ENCODE data around the gene WHRN. TPM values are rescaled to one million over a fixed set of nuclear protein-coding genes. Genes with fewer than 3 reads are reported as not detected.

WHRN gene
- polyA plus RNA-seq, 1 donor (not counting 4 experiments of a cell fraction or from before 2014, with no cell fraction given), result 1.2 TPM

DNA sequence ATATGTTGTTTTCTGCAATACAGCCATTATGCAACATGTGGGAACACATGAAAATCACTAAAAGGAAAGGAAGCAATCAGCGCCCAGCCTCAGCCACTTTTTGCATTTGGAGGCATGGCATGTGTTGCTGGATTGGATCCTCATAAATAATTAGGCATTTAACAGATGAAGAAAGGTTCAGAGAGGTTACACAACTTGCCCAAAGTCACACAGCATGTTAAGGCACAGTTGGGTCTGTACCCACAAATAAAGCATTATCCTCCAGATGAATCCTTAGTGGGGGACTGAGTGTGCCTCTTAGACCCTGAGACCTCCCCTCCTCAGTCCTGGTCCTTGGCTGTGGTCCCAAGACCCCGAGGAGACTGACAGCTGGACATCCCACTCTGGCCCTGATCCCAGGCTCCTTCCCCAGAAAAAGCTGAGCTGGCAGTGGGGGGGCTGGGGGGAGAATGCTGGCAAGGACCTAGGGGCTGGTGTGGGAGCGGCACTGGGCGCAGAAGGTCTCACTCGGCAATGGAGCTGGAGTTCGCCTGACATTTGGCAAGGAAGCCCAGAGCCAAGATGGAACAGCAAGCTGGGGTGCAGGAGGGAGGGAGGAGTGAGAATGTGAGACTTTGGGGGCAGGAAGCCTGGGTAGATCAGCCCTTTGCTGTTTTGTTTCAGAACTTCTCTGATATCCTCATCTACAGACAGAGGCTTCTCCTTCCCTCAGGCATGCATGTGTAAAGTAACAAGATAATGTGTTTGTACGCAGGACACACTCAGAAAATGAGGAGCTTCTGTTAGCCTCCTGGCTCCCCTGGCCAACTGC is 110.5 kb downstream of the WHRN start:
- peaks cover 20% of the 10 kb centered on the region for H3K4me1 ChIP-seq (ENCODE audit: control insufficient read depth, extremely low read depth, insufficient read depth, low read length)
- FAIRE-seq, result no peak
- H3K9ac ChIP-seq (ENCODE audit: control insufficient read depth, extremely low read depth, insufficient read depth, low read length), result no peak overlapping the region
- H3K4me3 ChIP-seq (ENCODE audit: control insufficient read depth in 2 of 3, extremely low read depth in 1 of 3, insufficient read depth in 2 of 3, low read depth in 1 of 3, low read length in 3 of 3), result no peak overlapping the region
- H2AFZ ChIP-seq (ENCODE audit: control insufficient read depth, low read length), result no peak overlapping the region
- TF ChIP-seq, protein P1, sequence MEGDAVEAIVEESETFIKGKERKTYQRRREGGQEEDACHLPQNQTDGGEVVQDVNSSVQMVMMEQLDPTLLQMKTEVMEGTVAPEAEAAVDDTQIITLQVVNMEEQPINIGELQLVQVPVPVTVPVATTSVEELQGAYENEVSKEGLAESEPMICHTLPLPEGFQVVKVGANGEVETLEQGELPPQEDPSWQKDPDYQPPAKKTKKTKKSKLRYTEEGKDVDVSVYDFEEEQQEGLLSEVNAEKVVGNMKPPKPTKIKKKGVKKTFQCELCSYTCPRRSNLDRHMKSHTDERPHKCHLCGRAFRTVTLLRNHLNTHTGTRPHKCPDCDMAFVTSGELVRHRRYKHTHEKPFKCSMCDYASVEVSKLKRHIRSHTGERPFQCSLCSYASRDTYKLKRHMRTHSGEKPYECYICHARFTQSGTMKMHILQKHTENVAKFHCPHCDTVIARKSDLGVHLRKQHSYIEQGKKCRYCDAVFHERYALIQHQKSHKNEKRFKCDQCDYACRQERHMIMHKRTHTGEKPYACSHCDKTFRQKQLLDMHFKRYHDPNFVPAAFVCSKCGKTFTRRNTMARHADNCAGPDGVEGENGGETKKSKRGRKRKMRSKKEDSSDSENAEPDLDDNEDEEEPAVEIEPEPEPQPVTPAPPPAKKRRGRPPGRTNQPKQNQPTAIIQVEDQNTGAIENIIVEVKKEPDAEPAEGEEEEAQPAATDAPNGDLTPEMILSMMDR (optimal IDR thresholded peaks at IDR 0.05 in 1 of 3, IDR thresholded peaks at IDR 0.05 in 1 of 3, conservative IDR thresholded peaks at IDR 0.05 in 1 of 3; ENCODE audit: extremely low read depth in 1 of 3, insufficient read depth in 2 of 3, low read length in 3 of 3), result no peak
- TF ChIP-seq EZH2 (IDR thresholded peaks at IDR 0.05; ENCODE audit: low read length), result no peak
- H3K9me1 ChIP-seq (ENCODE audit: control insufficient read depth, extremely low read depth, insufficient read depth, low read length), result peaks cover 3% of the 10 kb centered on the region
- DNase-seq (ENCODE audit: low read depth, low spot score), result no peak
- no peaks in the 10 kb centered on the region for H3K79me2 ChIP-seq (ENCODE audit: control insufficient read depth, insufficient read depth, low read length)
- dilution Hi-C loops (cut with MboI; ENCODE audit: extremely low pct_ligation_motif_present, low sequenced_read_pairs), result no loop called here
- no peak overlapping the region for H3K27ac ChIP-seq (ENCODE audit: control insufficient read depth, insufficient read depth, low read length)
- no peaks in the 10 kb centered on the region for H3K27me3 ChIP-seq (ENCODE audit: control insufficient read depth, extremely low read depth, insufficient read depth, low read length)
- H3K9me3 ChIP-seq (ENCODE audit: control insufficient read depth, low read depth, low read length), result no peaks in the 10 kb centered on the region
- H4K20me1 ChIP-seq (ENCODE audit: control insufficient read depth, extremely low read depth, insufficient read depth, low read length), result no peaks in the 10 kb centered on the region
- no peak overlapping the region for H3K4me2 ChIP-seq (ENCODE audit: control insufficient read depth, extremely low read depth, insufficient read depth, low read depth, low read length)
- no peaks in the 10 kb centered on the region for H3K36me3 ChIP-seq (ENCODE audit: control insufficient read depth in 2 of 2, extremely low read depth in 1 of 2, insufficient read depth in 2 of 2, low read length in 2 of 2)

- DNase-seq (ENCODE audit: low read depth, low spot score) (no peak), FAIRE-seq (no peak)
- dilution Hi-C loops (cut with MboI; ENCODE audit: extremely low pct_ligation_motif_present, low sequenced_read_pairs), result no loop called here
- H4K20me1 ChIP-seq (ENCODE audit: control insufficient read depth, extremely low read depth, insufficient read depth, low read length), result no peaks in the 10 kb centered on the region
- no peaks in the 10 kb centered on the region for H3K79me2 ChIP-seq (ENCODE audit: control insufficient read depth, insufficient read depth, low read length)
- no peaks in the 10 kb centered on the region for H3K27me3 ChIP-seq (ENCODE audit: control insufficient read depth, extremely low read depth, insufficient read depth, low read length)
- no peak overlapping the region for H3K4me2 ChIP-seq (ENCODE audit: control insufficient read depth, extremely low read depth, insufficient read depth, low read depth, low read length)
- no peaks in the 10 kb centered on the region for H3K9me1 ChIP-seq (ENCODE audit: control insufficient read depth, extremely low read depth, insufficient read depth, low read length)
- H2AFZ ChIP-seq (ENCODE audit: control insufficient read depth, low read length), result no peak overlapping the region
- no peaks in the 10 kb centered on the region for H3K9me3 ChIP-seq (ENCODE audit: control insufficient read depth, low read depth, low read length)
- no peak overlapping the region for H3K9ac ChIP-seq (ENCODE audit: control insufficient read depth, extremely low read depth, insufficient read depth, low read length)
- H3K27ac ChIP-seq (ENCODE audit: control insufficient read depth, insufficient read depth, low read length), result no peak overlapping the region
- no peaks in the 10 kb centered on the region for H3K36me3 ChIP-seq (ENCODE audit: control insufficient read depth in 2 of 2, extremely low read depth in 1 of 2, insufficient read depth in 2 of 2, low read length in 2 of 2)
- H3K4me3 ChIP-seq (ENCODE audit: control insufficient read depth in 2 of 3, extremely low read depth in 1 of 3, insufficient read depth in 2 of 3, low read depth in 1 of 3, low read length in 3 of 3), result no peak overlapping the region
- TF ChIP-seq, protein P1 (optimal IDR thresholded peaks at IDR 0.05 in 1 of 3, IDR thresholded peaks at IDR 0.05 in 1 of 3, conservative IDR thresholded peaks at IDR 0.05 in 1 of 3; ENCODE audit: extremely low read depth in 1 of 3, insufficient read depth in 2 of 3, low read length in 3 of 3), result no peak
- peaks cover 19% of the 10 kb centered on the region for H3K4me1 ChIP-seq (ENCODE audit: control insufficient read depth, extremely low read depth, insufficient read depth, low read length)
Measured at GRCh38 chr9:114392749-114393112, 112.5 kb downstream of the WHRN start.

Measured in keratinocyte (primary cell).